K562 (cell line): ENCODE data around the gene MYO1B.

Source experiments
- HDGF ChIP-seq: fragments of 450-650 bp; IDR thresholded peaks from 2 replicates; pipeline ENCODE4 v1.6.1; 2016
- HMG20B ChIP-seq: fragments of 250-450 bp; sonication (Bioruptor Pico); IDR thresholded peaks from 2 replicates; pipeline ENCODE4 v1.5.0; 2021; ENCODE audit warnings: mild to moderate bottlenecking
- HNRNPL ChIP-seq: fragments of 200-400 bp; formaldehyde crosslinking; IDR thresholded peaks from 2 replicates; pipeline ENCODE4 v1.6.1; 2017; ENCODE audit warnings: low read depth, mild to moderate bottlenecking, low read length
- NFYB ChIP-seq: IDR thresholded peaks from 2 replicates; pipeline ENCODE4 v1.6.1; 2011; ENCODE audit warnings: mild to moderate bottlenecking, moderate library complexity; ENCODE audit not compliant: insufficient read length; ENCODE audit errors: extremely low read depth
- PHF8 ChIP-seq: fragments of 200-600 bp; sonication (generic); IDR thresholded peaks from 2 replicates; pipeline ENCODE4 v1.6.1; 2012; ENCODE audit warnings: mixed run types, mild to moderate bottlenecking, inconsistent platforms, low read length, moderate library complexity, borderline replicate concordance
- ZNF146 ChIP-seq: IDR thresholded peaks from one replicate; pipeline ENCODE4 v1.6.1; 2018; ENCODE audit warnings: missing compliant biosample characterization; ENCODE audit not compliant: unreplicated experiment
- ZNF274 ChIP-seq: IDR thresholded peaks from 2 replicates; pipeline ENCODE4 v1.6.1; 2011; ENCODE audit warnings: low read depth, mild to moderate bottlenecking, low read length, moderate library complexity, borderline replicate concordance
- TF ChIP-seq, protein P1 (sequence below): fragments of 250-450 bp; sonication (Bioruptor Pico); IDR thresholded peaks from 2 replicates; pipeline ENCODE4 v1.8.0; 2021; ENCODE audit warnings: moderate library complexity, mild to moderate bottlenecking, inconsistent platforms
- TF ChIP-seq, protein P2 (sequence below): fragments of 250-450 bp; sonication (Bioruptor Pico); IDR thresholded peaks from 2 replicates; pipeline ENCODE4 v1.8.0; 2021; ENCODE audit warnings: moderate library complexity, mild to moderate bottlenecking, inconsistent platforms
- TF ChIP-seq, protein P3 (sequence below), 3 experiments: IDR thresholded peaks in 2 of 3; conservative IDR thresholded peaks in 1 of 3; 2 replicates each; pipeline ENCODE4 v1.5.1; 2011 to 2012; ENCODE audit warnings: low read length in 3 of 3, mild to moderate bottlenecking in 3 of 3, control low read depth in 2 of 3, improper control_type of control experiment in 1 of 3, inconsistent platforms in 1 of 3, low read depth in 1 of 3, mixed read lengths in 1 of 3, moderate library complexity in 1 of 3; ENCODE audit not compliant: insufficient read depth in 2 of 3

DNA sequence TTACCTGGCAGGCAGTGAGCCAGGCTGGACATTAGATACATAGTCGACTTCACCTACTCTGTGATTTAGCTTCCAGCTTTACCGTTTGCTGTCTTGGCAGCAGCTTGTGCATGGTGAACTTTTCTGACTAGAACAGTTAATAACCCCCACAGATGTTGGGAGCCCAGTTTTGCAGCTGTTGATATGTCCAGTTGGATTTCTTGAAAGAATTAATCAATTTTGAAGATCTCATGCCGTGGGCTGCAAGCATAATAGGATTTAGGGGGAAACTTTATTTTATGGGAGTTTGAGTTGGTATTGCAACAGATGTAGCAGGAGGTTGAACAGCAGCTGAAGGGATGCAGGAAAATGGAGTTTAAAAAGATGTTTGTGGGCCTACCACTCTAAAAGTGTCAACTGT is 13.8 kb downstream of the MYO1B start:
- TF ChIP-seq, protein P1, sequence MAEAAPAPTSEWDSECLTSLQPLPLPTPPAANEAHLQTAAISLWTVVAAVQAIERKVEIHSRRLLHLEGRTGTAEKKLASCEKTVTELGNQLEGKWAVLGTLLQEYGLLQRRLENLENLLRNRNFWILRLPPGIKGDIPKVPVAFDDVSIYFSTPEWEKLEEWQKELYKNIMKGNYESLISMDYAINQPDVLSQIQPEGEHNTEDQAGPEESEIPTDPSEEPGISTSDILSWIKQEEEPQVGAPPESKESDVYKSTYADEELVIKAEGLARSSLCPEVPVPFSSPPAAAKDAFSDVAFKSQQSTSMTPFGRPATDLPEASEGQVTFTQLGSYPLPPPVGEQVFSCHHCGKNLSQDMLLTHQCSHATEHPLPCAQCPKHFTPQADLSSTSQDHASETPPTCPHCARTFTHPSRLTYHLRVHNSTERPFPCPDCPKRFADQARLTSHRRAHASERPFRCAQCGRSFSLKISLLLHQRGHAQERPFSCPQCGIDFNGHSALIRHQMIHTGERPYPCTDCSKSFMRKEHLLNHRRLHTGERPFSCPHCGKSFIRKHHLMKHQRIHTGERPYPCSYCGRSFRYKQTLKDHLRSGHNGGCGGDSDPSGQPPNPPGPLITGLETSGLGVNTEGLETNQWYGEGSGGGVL: no peak
- TF ChIP-seq ZNF274 (no peak), PHF8 (no peak), HMG20B (CRISPR knock-in tag) (no peak), HDGF (no peak), ZNF146 (CRISPR knock-in tag) (no peak), HNRNPL (no peak), NFYB (no peak)
- TF ChIP-seq, protein P2, sequence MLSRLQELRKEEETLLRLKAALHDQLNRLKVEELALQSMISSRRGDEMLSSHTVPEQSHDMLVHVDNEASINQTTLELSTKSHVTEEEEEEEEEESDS: no peak
- TF ChIP-seq, protein P3, sequence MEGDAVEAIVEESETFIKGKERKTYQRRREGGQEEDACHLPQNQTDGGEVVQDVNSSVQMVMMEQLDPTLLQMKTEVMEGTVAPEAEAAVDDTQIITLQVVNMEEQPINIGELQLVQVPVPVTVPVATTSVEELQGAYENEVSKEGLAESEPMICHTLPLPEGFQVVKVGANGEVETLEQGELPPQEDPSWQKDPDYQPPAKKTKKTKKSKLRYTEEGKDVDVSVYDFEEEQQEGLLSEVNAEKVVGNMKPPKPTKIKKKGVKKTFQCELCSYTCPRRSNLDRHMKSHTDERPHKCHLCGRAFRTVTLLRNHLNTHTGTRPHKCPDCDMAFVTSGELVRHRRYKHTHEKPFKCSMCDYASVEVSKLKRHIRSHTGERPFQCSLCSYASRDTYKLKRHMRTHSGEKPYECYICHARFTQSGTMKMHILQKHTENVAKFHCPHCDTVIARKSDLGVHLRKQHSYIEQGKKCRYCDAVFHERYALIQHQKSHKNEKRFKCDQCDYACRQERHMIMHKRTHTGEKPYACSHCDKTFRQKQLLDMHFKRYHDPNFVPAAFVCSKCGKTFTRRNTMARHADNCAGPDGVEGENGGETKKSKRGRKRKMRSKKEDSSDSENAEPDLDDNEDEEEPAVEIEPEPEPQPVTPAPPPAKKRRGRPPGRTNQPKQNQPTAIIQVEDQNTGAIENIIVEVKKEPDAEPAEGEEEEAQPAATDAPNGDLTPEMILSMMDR (IDR thresholded peaks at IDR 0.05 in 2 of 3, conservative IDR thresholded peaks at IDR 0.05 in 1 of 3; ENCODE audit: insufficient read depth in 2 of 3, low read depth in 1 of 3, low read length in 3 of 3): no peak
